ENCODE data around the gene HES4. TPM values are rescaled to one million over a fixed set of nuclear protein-coding genes. Genes with fewer than 3 reads are reported as not detected.
"Not testable (repeated sequence)": the region's sequence is repeated elsewhere in the genome, so short reads cannot be mapped to it uniquely, and the experiment has no call there.

Gene HES4
- total and polyA plus RNA-seq, 2 experiments from 2014 or later: 54.4 to 83.6 TPM

DNA sequence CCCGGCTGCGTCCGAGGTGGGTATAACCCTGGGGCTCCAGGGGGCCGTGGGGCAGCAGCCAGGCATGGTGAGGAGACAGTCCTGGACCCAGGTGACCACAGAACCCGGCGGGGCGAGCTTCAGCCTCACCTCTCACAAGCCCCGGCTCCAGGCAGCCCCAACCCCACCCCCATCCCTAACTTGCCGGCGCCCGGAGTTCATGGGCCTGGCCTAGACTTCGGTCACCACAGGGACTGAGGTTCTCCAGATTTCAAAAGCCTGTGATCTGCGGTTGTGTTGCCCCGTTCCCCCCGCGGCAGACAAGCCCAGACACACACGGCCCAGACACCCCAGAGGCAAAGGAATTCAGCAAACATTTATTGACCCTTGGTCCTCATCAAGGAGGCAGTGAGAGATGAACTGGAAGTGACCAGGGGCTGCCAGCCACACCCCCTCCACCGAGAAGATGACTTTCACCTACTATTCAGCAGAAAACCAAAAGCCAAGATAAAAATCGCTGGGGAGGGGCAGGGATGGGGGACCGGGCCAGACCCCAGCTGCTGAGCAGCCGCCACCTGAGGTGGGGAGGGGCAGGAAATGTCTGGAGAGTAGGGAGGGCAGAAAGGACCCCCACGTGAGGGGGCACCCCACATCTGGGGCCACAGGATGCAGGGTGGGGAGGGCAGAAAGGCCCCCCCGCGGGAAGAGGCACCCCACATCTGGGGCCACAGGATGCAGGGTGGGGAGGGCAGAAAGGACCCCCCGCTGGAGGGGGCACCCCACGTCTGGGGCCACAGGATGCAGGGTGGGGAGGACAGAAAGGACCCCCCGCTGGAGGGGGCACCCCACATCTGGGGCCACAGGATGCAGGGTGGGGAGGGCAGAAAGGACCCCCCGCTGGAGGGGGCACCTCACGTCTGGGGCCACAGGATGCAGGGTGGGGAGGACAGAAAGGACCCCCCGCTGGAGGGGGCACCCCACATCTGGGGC is 3.9 kb downstream of the HES4 start:
- no peaks in the 10 kb centered on the region for H3K4me1 ChIP-seq (ENCODE audit: low read depth)
- H3K36me3 ChIP-seq: no peaks in the 10 kb centered on the region
- H3K27ac ChIP-seq: no peak overlapping the region
- H3K4me3 ChIP-seq: no peak overlapping the region
- peaks cover 59% of the 10 kb centered on the region for H3K27me3 ChIP-seq
- no peaks in the 10 kb centered on the region for H3K9me3 ChIP-seq (ENCODE audit: low read depth)
- DNase-seq (ENCODE audit: low read depth in 1 of 2, low spot score in 1 of 2): no peak
- TF ChIP-seq CTCF (IDR thresholded peaks at IDR 0.05; ENCODE audit: low read depth, low read length): no peak

- H3K27me3 ChIP-seq: peaks cover 69% of the 10 kb centered on the region
- not testable (repeated sequence) for H3K9me3 ChIP-seq (ENCODE audit: low read depth); H3K27ac ChIP-seq; DNase-seq (ENCODE audit: low read depth in 1 of 2, low spot score in 1 of 2); H3K4me1 ChIP-seq (ENCODE audit: low read depth); H3K36me3 ChIP-seq; H3K4me3 ChIP-seq
Observed at GRCh38 chr1:994546-994945, 5.4 kb downstream of the HES4 start.

GRCh38 chr1:993379-993995 is 6.4 kb downstream of the HES4 start:
- DNase-seq (ENCODE audit: low read depth in 1 of 2, low spot score in 1 of 2): no peak
- peaks cover 67% of the 10 kb centered on the region for H3K27me3 ChIP-seq

DNA sequence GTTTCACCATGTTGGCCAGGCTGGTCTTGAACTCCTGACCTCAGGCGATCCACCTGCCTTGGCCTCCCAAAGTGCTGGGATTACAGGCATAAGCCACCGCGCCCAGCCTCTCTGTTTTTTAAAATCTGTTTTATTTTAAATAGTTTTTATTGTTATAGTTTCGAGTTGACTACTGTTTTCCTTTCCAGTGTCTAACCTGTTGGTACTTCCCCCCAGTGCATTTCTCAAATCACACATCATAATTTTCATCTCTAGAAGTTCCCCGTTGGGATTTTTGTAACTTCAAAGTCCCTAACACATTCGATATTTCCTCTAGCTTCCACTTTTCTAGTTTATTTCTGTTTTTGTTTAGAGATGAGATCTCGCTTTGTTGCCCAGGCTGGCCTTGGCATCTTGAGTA is 7.5 kb downstream of the HES4 start:
- Histone ChIP-seq H3K4me3 (no peak overlapping the region), H3K36me3 (no peaks in the 10 kb centered on the region), H3K9me3 (ENCODE audit: low read depth) (no peaks in the 10 kb centered on the region), H3K4me1 (ENCODE audit: low read depth) (no peaks in the 10 kb centered on the region), H3K27ac (no peak overlapping the region), H3K27me3 (peaks cover 64% of the 10 kb centered on the region)
- TF ChIP-seq CTCF (IDR thresholded peaks at IDR 0.05; ENCODE audit: low read depth, low read length): no peak
- no peak for DNase-seq (ENCODE audit: low read depth in 1 of 2, low spot score in 1 of 2)

More at GRCh38 chr1:993379-993995, 6.4 kb downstream of the HES4 start:
- Histone ChIP-seq H3K4me3 (no peak overlapping the region), H3K9me3 (ENCODE audit: low read depth) (no peaks in the 10 kb centered on the region), H3K36me3 (no peaks in the 10 kb centered on the region), H3K27ac (no peak overlapping the region), H3K4me1 (ENCODE audit: low read depth) (no peaks in the 10 kb centered on the region)
- TF ChIP-seq CTCF (IDR thresholded peaks at IDR 0.05; ENCODE audit: low read depth, low read length): no peak

DNA sequence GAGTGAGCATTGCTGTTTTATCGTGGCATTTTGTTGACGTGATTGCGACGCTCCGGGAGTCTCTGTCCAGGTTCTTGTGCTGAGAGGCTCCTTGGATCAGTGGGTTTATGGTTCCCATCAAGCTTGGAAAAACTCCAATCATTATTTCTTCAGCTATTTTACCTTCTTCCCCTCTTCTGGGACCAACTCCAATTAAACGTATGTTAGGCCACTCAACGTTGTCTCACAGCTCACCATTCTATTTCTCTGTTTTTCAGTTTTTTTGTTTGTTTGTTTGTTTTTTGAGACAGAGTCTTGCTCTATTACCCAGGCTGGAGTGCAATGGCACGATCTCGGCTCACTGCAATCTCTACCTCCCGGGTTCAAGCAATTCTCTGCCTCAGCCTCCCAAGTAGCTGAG is 8.0 kb downstream of the HES4 start:
- H3K9me3 ChIP-seq (ENCODE audit: low read depth): no peaks in the 10 kb centered on the region
- H3K4me1 ChIP-seq (ENCODE audit: low read depth): no peaks in the 10 kb centered on the region
- no peak for DNase-seq (ENCODE audit: low read depth in 1 of 2, low spot score in 1 of 2)
- H3K27me3 ChIP-seq: peaks cover 61% of the 10 kb centered on the region
- no peak overlapping the region for H3K27ac ChIP-seq
- TF ChIP-seq CTCF (IDR thresholded peaks at IDR 0.05; ENCODE audit: low read depth, low read length): no peak
- no peaks in the 10 kb centered on the region for H3K36me3 ChIP-seq
- no peak overlapping the region for H3K4me3 ChIP-seq

DNA sequence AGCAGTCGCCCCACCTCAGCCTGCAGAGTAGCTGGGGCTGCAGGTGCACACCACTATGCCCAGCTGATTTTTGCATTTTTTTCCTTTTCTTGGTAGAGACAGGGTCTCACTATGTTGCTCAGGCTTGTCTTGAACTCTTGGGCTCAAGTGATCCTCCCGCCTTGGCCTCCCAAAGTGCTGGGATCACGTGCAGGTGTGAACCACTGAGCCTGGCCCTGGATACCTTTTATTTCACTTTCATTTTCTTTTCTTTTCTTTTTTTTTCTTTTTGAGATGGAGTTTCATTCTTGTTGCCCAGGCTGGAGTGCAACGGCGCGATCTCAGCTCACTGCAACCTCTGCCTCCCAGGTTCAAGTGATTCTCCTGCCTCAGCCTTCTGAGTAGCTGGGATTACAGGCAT is 8.6 kb downstream of the HES4 start:
- H3K27ac ChIP-seq; H3K36me3 ChIP-seq; H3K4me1 ChIP-seq (ENCODE audit: low read depth); H3K4me3 ChIP-seq; H3K9me3 ChIP-seq (ENCODE audit: low read depth); DNase-seq (ENCODE audit: low read depth in 1 of 2, low spot score in 1 of 2): not testable (repeated sequence)
- peaks cover 64% of the 10 kb centered on the region for H3K27me3 ChIP-seq

DNA sequence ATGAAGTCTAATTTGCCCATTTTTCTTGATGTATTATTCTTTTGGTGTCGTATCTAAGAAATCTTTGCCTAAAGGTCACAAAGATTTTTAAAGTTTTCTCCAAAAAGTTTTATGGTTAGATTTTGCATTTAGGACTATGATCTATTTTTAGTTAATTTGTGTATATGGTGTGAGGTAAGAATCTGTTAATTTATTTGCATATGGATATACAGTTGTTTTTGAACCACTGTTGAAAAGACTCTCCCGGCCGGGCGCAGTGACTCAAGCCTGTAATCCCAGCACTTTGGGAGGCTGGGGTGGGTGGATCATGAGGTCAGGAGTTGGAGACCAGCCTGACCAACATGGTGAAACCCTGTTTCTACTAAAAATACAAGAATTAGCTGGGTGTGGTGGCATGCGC is 11.8 kb downstream of the HES4 start:
- H3K27me3 ChIP-seq: peaks cover 70% of the 10 kb centered on the region
- not testable (repeated sequence) for H3K27ac ChIP-seq; H3K4me3 ChIP-seq; DNase-seq (ENCODE audit: low read depth in 1 of 2, low spot score in 1 of 2); H3K9me3 ChIP-seq (ENCODE audit: low read depth); H3K36me3 ChIP-seq; H3K4me1 ChIP-seq (ENCODE audit: low read depth)

All from cardiac muscle cell (in vitro differentiated cells and primary cell).